ENCODE results near the gene SAG. TPM values are rescaled to one million over a fixed set of nuclear protein-coding genes. Genes with fewer than 3 reads are reported as not detected.
A peak's percentile ranks its signal among the peaks of the same experiment; 100 is the strongest.

Gene SAG
- total and polyA plus RNA-seq, 4 donors = not detected

DNA sequence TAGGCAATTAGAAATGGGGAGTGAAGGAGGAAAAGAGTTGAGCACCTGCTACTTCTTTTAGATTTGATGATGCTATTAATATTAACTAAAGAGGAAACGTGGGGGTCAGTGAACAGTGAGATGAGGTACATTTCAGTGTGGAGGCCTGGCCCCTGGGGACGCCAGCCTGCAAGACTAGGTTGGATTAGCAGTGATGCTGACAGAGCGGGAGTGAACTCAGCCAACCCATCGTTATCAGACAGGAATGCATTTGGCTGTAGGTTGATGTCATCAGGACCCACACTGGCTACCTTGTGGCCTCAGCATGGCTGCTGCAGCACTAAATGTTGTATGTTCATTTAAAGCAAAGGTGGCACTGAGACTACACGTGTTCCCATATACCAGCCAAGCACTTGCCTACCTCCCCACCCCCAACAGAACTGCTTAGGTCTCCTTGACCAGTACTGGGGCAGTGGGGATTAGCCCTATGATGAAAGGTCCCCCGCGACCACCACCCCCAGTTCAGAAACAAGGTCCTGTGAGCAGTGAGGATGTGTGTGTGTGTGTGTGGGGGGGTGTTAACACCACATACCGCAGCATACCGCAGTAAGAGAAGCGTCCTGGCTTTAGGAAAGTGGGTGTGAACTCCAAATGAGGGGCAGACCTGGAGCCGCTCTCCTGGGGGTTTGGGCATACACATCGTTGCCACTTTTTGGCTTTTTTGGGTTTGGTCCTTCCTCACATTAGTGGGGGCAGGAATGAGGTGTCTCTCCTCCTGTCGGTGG lies 72.7 kb downstream of the SAG start:
- H3K27ac ChIP-seq (ENCODE audit: low read depth in 1 of 2, low read length in 2 of 2) = no peak overlapping the region
- TF ChIP-seq, protein P1, sequence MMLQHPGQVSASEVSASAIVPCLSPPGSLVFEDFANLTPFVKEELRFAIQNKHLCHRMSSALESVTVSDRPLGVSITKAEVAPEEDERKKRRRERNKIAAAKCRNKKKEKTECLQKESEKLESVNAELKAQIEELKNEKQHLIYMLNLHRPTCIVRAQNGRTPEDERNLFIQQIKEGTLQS (IDR thresholded peaks at IDR 0.05) = no peak
- TF ChIP-seq, protein P2, sequence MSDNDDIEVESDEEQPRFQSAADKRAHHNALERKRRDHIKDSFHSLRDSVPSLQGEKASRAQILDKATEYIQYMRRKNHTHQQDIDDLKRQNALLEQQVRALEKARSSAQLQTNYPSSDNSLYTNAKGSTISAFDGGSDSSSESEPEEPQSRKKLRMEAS (IDR thresholded peaks at IDR 0.05) = no peak
- TF ChIP-seq, protein P3, sequence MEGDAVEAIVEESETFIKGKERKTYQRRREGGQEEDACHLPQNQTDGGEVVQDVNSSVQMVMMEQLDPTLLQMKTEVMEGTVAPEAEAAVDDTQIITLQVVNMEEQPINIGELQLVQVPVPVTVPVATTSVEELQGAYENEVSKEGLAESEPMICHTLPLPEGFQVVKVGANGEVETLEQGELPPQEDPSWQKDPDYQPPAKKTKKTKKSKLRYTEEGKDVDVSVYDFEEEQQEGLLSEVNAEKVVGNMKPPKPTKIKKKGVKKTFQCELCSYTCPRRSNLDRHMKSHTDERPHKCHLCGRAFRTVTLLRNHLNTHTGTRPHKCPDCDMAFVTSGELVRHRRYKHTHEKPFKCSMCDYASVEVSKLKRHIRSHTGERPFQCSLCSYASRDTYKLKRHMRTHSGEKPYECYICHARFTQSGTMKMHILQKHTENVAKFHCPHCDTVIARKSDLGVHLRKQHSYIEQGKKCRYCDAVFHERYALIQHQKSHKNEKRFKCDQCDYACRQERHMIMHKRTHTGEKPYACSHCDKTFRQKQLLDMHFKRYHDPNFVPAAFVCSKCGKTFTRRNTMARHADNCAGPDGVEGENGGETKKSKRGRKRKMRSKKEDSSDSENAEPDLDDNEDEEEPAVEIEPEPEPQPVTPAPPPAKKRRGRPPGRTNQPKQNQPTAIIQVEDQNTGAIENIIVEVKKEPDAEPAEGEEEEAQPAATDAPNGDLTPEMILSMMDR (IDR thresholded peaks at IDR 0.05; ENCODE audit: low read depth, low read length, missing input control) = no peak
- TF ChIP-seq NR2F2 (IDR thresholded peaks at IDR 0.05) = no peak
- TF ChIP-seq, protein P4, sequence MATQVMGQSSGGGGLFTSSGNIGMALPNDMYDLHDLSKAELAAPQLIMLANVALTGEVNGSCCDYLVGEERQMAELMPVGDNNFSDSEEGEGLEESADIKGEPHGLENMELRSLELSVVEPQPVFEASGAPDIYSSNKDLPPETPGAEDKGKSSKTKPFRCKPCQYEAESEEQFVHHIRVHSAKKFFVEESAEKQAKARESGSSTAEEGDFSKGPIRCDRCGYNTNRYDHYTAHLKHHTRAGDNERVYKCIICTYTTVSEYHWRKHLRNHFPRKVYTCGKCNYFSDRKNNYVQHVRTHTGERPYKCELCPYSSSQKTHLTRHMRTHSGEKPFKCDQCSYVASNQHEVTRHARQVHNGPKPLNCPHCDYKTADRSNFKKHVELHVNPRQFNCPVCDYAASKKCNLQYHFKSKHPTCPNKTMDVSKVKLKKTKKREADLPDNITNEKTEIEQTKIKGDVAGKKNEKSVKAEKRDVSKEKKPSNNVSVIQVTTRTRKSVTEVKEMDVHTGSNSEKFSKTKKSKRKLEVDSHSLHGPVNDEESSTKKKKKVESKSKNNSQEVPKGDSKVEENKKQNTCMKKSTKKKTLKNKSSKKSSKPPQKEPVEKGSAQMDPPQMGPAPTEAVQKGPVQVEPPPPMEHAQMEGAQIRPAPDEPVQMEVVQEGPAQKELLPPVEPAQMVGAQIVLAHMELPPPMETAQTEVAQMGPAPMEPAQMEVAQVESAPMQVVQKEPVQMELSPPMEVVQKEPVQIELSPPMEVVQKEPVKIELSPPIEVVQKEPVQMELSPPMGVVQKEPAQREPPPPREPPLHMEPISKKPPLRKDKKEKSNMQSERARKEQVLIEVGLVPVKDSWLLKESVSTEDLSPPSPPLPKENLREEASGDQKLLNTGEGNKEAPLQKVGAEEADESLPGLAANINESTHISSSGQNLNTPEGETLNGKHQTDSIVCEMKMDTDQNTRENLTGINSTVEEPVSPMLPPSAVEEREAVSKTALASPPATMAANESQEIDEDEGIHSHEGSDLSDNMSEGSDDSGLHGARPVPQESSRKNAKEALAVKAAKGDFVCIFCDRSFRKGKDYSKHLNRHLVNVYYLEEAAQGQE (IDR thresholded peaks at IDR 0.05) = no peak
- TF ChIP-seq FOXA2 (IDR thresholded peaks at IDR 0.05) = no peak
- peaks cover 0 to 1% (median 0%) of the 10 kb centered on the region in 4 donors for H3K36me3 ChIP-seq (ENCODE audit: control insufficient read depth in 4 of 4, insufficient read depth in 3 of 4, low read depth in 1 of 4, low read length in 3 of 4)
- DNase-seq (ENCODE audit: low spot score) = no peak
- H3K4me3 ChIP-seq (ENCODE audit: low read depth in 1 of 3, low read length in 3 of 3) = no peak overlapping the region
- H3K4me1 ChIP-seq (ENCODE audit: control insufficient read depth in 4 of 4, insufficient read depth in 4 of 4, low read length in 3 of 4) = peaks cover 1 to 23% (median 14%) of the 10 kb centered on the region in 4 donors
- no peaks in the 10 kb centered on the region for H3K27me3 ChIP-seq (ENCODE audit: control insufficient read depth in 4 of 4, insufficient read depth in 4 of 4, low read length in 3 of 4)
- H3K9me3 ChIP-seq (ENCODE audit: control insufficient read depth in 4 of 4, low read length in 3 of 4) = no peaks in the 10 kb centered on the region
- 91% methylated on average over 13 of the region's 13 CpGs for WGBS
- H3K9ac ChIP-seq (ENCODE audit: low read depth in 1 of 2, low read length in 2 of 2) = no peak overlapping the region

DNA sequence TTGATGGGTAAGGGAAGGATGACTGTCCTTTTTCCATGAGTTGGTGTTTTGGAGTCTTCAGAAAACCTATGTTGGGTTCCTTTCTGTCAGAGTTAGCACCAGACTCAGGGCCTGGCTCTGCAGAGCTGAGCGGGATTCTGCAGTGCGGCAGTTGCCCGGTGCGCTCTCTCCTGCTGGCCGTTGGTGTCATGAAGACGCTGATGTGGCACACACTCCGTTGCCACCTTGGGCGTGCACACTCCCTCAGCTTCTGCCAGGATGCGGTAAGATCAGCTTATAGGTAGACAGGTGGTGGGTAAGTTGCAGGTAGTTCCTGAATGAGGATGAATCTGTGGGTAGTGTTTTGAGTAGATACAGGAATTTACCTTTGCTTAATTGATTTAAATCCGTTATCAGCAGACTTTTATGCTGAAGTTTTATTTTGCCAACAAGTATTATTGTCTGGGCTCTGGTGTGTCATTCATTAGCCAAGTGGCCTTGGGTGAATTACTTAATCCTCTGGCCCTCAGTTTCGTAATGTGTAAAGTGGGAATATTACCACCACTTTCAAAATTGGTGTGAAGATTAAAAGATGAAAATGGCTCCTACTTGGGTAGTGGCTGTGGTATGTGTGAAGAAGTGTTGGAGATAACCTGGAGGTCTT lies 73.5 kb downstream of the SAG start:
- no peaks in the 10 kb centered on the region for H3K9me3 ChIP-seq (ENCODE audit: control insufficient read depth in 4 of 4, low read length in 3 of 4)
- WGBS = 81% methylated on average over 11 of the region's 11 CpGs
- H3K9ac ChIP-seq (ENCODE audit: low read depth in 1 of 2, low read length in 2 of 2) = no peak overlapping the region
- no peak for DNase-seq (ENCODE audit: low spot score)
- H3K36me3 ChIP-seq (ENCODE audit: control insufficient read depth in 4 of 4, insufficient read depth in 3 of 4, low read depth in 1 of 4, low read length in 3 of 4) = peaks cover 0 to 1% (median 0%) of the 10 kb centered on the region in 4 donors
- peaks cover 0 to 20% (median 11%) of the 10 kb centered on the region in 4 donors for H3K4me1 ChIP-seq (ENCODE audit: control insufficient read depth in 4 of 4, insufficient read depth in 4 of 4, low read length in 3 of 4)
- H3K4me3 ChIP-seq (ENCODE audit: low read depth in 1 of 3, low read length in 3 of 3) = no peak overlapping the region
- H3K27me3 ChIP-seq (ENCODE audit: control insufficient read depth in 4 of 4, insufficient read depth in 4 of 4, low read length in 3 of 4) = no peaks in the 10 kb centered on the region
- no peak overlapping the region for H3K27ac ChIP-seq (ENCODE audit: low read depth in 1 of 2, low read length in 2 of 2)
- TF ChIP-seq HNF4A (conservative IDR thresholded peaks at IDR 0.05) (peak in 1 of 2 donors; percentile 26), NR2F2 (IDR thresholded peaks at IDR 0.05) (no peak)

DNA sequence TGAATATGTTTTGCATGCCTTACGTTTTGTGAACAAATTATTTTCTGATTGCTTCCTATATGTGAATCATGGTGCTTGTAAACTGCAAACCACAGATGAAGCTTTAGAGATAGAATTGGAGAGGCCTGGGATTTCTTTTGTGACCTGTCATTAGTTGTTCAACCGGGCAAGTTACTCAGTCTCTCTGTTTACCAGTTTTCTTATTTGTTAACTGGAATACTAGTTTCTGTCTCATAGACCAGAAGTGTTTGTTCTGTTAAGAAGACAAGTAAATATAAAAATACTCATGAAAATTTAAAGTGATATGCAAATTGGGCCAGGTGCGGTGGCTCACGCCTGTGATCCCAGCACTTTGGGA lies 74.0 kb downstream of the SAG start:
- H3K36me3 ChIP-seq (ENCODE audit: control insufficient read depth in 4 of 4, insufficient read depth in 3 of 4, low read depth in 1 of 4, low read length in 3 of 4) = peaks cover 0 to 1% (median 0%) of the 10 kb centered on the region in 4 donors
- H3K9ac ChIP-seq (ENCODE audit: low read depth in 1 of 2, low read length in 2 of 2) = no peak overlapping the region
- H3K27ac ChIP-seq (ENCODE audit: low read depth in 1 of 2, low read length in 2 of 2) = no peak overlapping the region
- WGBS = 86% methylated on average over 4 of the region's 4 CpGs
- no peak for DNase-seq (ENCODE audit: low spot score)
- peaks cover 0 to 19% (median 12%) of the 10 kb centered on the region in 4 donors for H3K4me1 ChIP-seq (ENCODE audit: control insufficient read depth in 4 of 4, insufficient read depth in 4 of 4, low read length in 3 of 4)
- H3K9me3 ChIP-seq (ENCODE audit: control insufficient read depth in 4 of 4, low read length in 3 of 4) = no peaks in the 10 kb centered on the region
- no peak overlapping the region for H3K4me3 ChIP-seq (ENCODE audit: low read depth in 1 of 3, low read length in 3 of 3)
- no peak for TF ChIP-seq SP1 (IDR thresholded peaks at IDR 0.05)
- no peak for TF ChIP-seq EGR1 (IDR thresholded peaks at IDR 0.05; ENCODE audit: low read depth in 2 of 2)
- no peak for TF ChIP-seq JUND (IDR thresholded peaks at IDR 0.05)
- no peaks in the 10 kb centered on the region for H3K27me3 ChIP-seq (ENCODE audit: control insufficient read depth in 4 of 4, insufficient read depth in 4 of 4, low read length in 3 of 4)

Measured in liver (tissue), 9 donors.